Measurements from ENCODE around the gene MEF2C. TPM values are rescaled to one million over a fixed set of nuclear protein-coding genes. Genes with fewer than 3 reads are reported as not detected.

Gene MEF2C
- total RNA-seq, 1 donor from 2014 or later, result 20.5 TPM

DNA sequence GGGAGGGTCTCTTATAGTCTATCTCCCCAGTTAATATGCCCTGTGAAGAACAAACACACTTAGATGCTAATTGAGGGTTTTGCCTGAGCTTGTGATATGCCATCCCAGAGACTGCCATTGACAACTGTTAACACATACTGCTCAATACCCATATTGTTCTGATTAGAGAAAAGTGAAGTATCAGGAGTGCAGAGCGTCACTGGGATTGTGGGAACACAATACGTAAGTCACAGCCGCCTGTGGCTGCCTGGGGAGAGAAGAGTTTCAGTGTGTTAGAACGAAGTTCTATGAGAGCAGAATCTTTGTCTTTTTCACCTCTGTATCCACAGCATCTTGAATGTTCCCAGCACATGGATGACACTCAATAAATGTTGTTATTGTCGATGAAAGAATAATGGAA, 110.2 kb downstream of the MEF2C start:
- Mint-ChIP-seq H3K27ac (ENCODE audit: unreplicated experiment) (no peak overlapping the region), H3K4me3 (ENCODE audit: unreplicated experiment) (no peak overlapping the region), H3K36me3 (ENCODE audit: low read depth, unreplicated experiment) (peaks cover 19% of the 10 kb centered on the region), H3K27me3 (ENCODE audit: low read depth, unreplicated experiment) (no peaks in the 10 kb centered on the region), H3K4me1 (ENCODE audit: low read depth, unreplicated experiment) (no peaks in the 10 kb centered on the region), H3K9me3 (ENCODE audit: unreplicated experiment) (no peaks in the 10 kb centered on the region)
- no peaks in the 10 kb centered on the region for H3K27me3 ChIP-seq (ENCODE audit: insufficient read depth, low read length)
- TF ChIP-seq, protein P1, sequence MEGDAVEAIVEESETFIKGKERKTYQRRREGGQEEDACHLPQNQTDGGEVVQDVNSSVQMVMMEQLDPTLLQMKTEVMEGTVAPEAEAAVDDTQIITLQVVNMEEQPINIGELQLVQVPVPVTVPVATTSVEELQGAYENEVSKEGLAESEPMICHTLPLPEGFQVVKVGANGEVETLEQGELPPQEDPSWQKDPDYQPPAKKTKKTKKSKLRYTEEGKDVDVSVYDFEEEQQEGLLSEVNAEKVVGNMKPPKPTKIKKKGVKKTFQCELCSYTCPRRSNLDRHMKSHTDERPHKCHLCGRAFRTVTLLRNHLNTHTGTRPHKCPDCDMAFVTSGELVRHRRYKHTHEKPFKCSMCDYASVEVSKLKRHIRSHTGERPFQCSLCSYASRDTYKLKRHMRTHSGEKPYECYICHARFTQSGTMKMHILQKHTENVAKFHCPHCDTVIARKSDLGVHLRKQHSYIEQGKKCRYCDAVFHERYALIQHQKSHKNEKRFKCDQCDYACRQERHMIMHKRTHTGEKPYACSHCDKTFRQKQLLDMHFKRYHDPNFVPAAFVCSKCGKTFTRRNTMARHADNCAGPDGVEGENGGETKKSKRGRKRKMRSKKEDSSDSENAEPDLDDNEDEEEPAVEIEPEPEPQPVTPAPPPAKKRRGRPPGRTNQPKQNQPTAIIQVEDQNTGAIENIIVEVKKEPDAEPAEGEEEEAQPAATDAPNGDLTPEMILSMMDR (IDR thresholded peaks at IDR 0.05; ENCODE audit: insufficient read depth, low read depth, low read length), result no peak
- no peak for TF ChIP-seq EZH2 (IDR thresholded peaks at IDR 0.05; ENCODE audit: insufficient read depth, low read length)
- H3K4me2 ChIP-seq (ENCODE audit: low read length), result no peak overlapping the region
- no peak overlapping the region for H3K9ac ChIP-seq (ENCODE audit: low read length)
- H3K79me2 ChIP-seq (ENCODE audit: insufficient read depth, low read length), result no peaks in the 10 kb centered on the region
- FAIRE-seq (no peak), DNase-seq (ENCODE audit: low read depth) (no peak)
- H3K9me3 ChIP-seq (ENCODE audit: insufficient read depth, low read depth, low read length), result no peaks in the 10 kb centered on the region
- no peaks in the 10 kb centered on the region for H4K20me1 ChIP-seq (ENCODE audit: insufficient read depth, low read length)
- H3K4me1 ChIP-seq (ENCODE audit: insufficient read depth, low read length), result no peaks in the 10 kb centered on the region
- no peaks in the 10 kb centered on the region for H3K36me3 ChIP-seq (ENCODE audit: insufficient read depth, low read length)
- no peak overlapping the region for H3K27ac ChIP-seq (ENCODE audit: low read depth, low read length)
- no peak overlapping the region for H3K4me3 ChIP-seq (ENCODE audit: insufficient read depth, low read depth, low read length)
- H2AFZ ChIP-seq (ENCODE audit: low read depth, low read length), result no peak overlapping the region

- H3K9ac ChIP-seq (ENCODE audit: low read length), result no peak overlapping the region
- FAIRE-seq, result no peak
- no peak overlapping the region for H3K4me3 Mint-ChIP-seq (ENCODE audit: unreplicated experiment)
These were observed 110.9 kb downstream of the MEF2C start for GRCh38 chr5:88772047-88772446.

More at GRCh38 chr5:88772047-88772446, 110.9 kb downstream of the MEF2C start:
- H3K36me3 ChIP-seq (ENCODE audit: insufficient read depth, low read length), result no peaks in the 10 kb centered on the region
- no peaks in the 10 kb centered on the region for H3K9me3 Mint-ChIP-seq (ENCODE audit: unreplicated experiment)
- H3K79me2 ChIP-seq (ENCODE audit: insufficient read depth, low read length), result no peaks in the 10 kb centered on the region
- no peak overlapping the region for H3K27ac ChIP-seq (ENCODE audit: low read depth, low read length)
- H4K20me1 ChIP-seq (ENCODE audit: insufficient read depth, low read length), result no peaks in the 10 kb centered on the region
- DNase-seq (ENCODE audit: low read depth), result no peak
- H3K36me3 Mint-ChIP-seq (ENCODE audit: low read depth, unreplicated experiment), result peaks cover 19% of the 10 kb centered on the region
- no peak overlapping the region for H3K4me3 ChIP-seq (ENCODE audit: insufficient read depth, low read depth, low read length)
- no peaks in the 10 kb centered on the region for H3K4me1 Mint-ChIP-seq (ENCODE audit: low read depth, unreplicated experiment)
- no peaks in the 10 kb centered on the region for H3K27me3 ChIP-seq (ENCODE audit: insufficient read depth, low read length)
- H3K27me3 Mint-ChIP-seq (ENCODE audit: low read depth, unreplicated experiment), result no peaks in the 10 kb centered on the region
- H3K9me3 ChIP-seq (ENCODE audit: insufficient read depth, low read depth, low read length), result no peaks in the 10 kb centered on the region
- TF ChIP-seq, protein P1 (IDR thresholded peaks at IDR 0.05; ENCODE audit: insufficient read depth, low read depth, low read length), result no peak
- TF ChIP-seq EZH2 (IDR thresholded peaks at IDR 0.05; ENCODE audit: insufficient read depth, low read length), result no peak
- no peak overlapping the region for H2AFZ ChIP-seq (ENCODE audit: low read depth, low read length)
- no peak overlapping the region for H3K27ac Mint-ChIP-seq (ENCODE audit: unreplicated experiment)
- no peak overlapping the region for H3K4me2 ChIP-seq (ENCODE audit: low read length)
- H3K4me1 ChIP-seq (ENCODE audit: insufficient read depth, low read length), result no peaks in the 10 kb centered on the region
